Adrenal gland (tissue), 5 donors: ENCODE results near the gene S1PR1.

ENCODE experiments used
- POLR2A ChIP-seq, 2 donors: fragments of 450-650 bp; IDR thresholded peaks; one replicate each; pipeline ENCODE4 v1.6.1; 2017; ENCODE audit warnings: antibody characterized with exemption in 2 of 2, mild to moderate bottlenecking in 2 of 2, moderate library complexity in 1 of 2
- TF ChIP-seq, protein P1 (sequence below), 6 experiments: fragments of 450-650 bp in 4 of 6; fragments of 200-600 bp in 2 of 6; sonication (generic) in 1 of 6; IDR thresholded peaks; 1 replicate in 5 of 6; 2 replicates in 1 of 6; pipeline versions ENCODE4 v1.5.1 to v1.8.0; 2016 to 2021; ENCODE audit warnings: antibody characterized with exemption in 6 of 6, mild to moderate bottlenecking in 2 of 6, moderate library complexity in 1 of 6
- donor health status: DM: no; HTN: no; CAD: no.

DNA sequence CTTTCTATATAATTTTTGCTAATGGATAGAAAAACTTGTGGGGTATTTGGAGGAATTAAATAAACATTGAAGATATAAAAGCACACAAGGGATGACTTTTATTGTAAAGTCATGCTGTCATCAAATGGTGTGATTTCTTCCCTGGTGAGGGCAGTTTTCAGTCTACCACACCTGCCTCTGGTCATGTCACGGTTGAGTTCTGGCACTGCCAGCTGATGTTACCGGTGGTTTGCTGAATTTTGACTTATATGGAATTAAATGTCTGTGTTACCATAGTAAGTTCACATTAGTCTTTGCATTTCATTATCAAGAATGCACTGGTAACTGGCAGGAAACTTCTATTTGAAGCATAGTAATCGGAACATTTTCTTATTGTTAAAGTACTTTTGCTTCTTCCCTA, 13.4 kb downstream of the S1PR1 start:
- TF ChIP-seq, protein P1, sequence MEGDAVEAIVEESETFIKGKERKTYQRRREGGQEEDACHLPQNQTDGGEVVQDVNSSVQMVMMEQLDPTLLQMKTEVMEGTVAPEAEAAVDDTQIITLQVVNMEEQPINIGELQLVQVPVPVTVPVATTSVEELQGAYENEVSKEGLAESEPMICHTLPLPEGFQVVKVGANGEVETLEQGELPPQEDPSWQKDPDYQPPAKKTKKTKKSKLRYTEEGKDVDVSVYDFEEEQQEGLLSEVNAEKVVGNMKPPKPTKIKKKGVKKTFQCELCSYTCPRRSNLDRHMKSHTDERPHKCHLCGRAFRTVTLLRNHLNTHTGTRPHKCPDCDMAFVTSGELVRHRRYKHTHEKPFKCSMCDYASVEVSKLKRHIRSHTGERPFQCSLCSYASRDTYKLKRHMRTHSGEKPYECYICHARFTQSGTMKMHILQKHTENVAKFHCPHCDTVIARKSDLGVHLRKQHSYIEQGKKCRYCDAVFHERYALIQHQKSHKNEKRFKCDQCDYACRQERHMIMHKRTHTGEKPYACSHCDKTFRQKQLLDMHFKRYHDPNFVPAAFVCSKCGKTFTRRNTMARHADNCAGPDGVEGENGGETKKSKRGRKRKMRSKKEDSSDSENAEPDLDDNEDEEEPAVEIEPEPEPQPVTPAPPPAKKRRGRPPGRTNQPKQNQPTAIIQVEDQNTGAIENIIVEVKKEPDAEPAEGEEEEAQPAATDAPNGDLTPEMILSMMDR (IDR thresholded peaks at IDR 0.05), result no peak
- no peak for TF ChIP-seq POLR2A (IDR thresholded peaks at IDR 0.05)
